A549 (cell line): ENCODE data around the gene CRADD. TPM values are rescaled to one million over a fixed set of nuclear protein-coding genes. Genes with fewer than 3 reads are reported as not detected.

Source experiments
- ATAC-seq, 2 experiments: fragments of 200-7000 bp in 1 of 2; fragments of >200 bp in 1 of 2; cut with Nextera tagmentation in 1 of 2; cut with Tn5 transposase in 1 of 2; 3 replicates each; pipeline versions ENCODE4 v1.8.0 to v1.9.1; 2018 to 2020; ENCODE audit warnings: mild to moderate bottlenecking in 1 of 2, moderate library complexity in 1 of 2
- CTCF ChIA-PET: fragments of 300-600 bp; sonication (Branson Sonifier 250); formaldehyde crosslinking; extraction: SDS; loops from one replicate; lab custom pipeline; 2021; ENCODE audit warnings: antibody characterized with exemption, inconsistent platforms; lab: Yijun Ruan, JAX
- POLR2A ChIA-PET: fragments of 350-600 bp; formaldehyde crosslinking; extraction: SDS; loops from one replicate; lab custom pipeline; 2021; ENCODE audit warnings: antibody characterized with exemption, inconsistent platforms; lab: Yijun Ruan, JAX
- DNase-seq, 2 experiments: peaks; one replicate each; pipeline versions ENCODE4 v3.0.0 to v3.0.0-alpha.2; 2011 to 2016; ENCODE audit warnings: low read depth in 1 of 2, low spot score in 1 of 2
- FAIRE-seq: peaks from 2 replicates; lab custom pipeline; 2011; peaks lifted over from hg19 to GRCh38; lab: Jason Lieb, UNC
- H3K27ac ChIP-seq, 2 experiments: fragments of >200 bp; sonication (Bioruptor Twin); formaldehyde crosslinking; 3 replicates each; pipeline ENCODE4 v1.5.1; 2016 to 2017
- H3K4me1 ChIP-seq: fragments of >200 bp; sonication (Bioruptor Twin); formaldehyde crosslinking; 3 replicates; pipeline ENCODE4 v1.6.1; 2016
- H3K4me2 ChIP-seq: fragments of >200 bp; sonication (Bioruptor Twin); formaldehyde crosslinking; 3 replicates; pipeline ENCODE4 v1.6.1; 2016
- H3K4me3 ChIP-seq: fragments of >200 bp; sonication (Bioruptor Twin); formaldehyde crosslinking; 3 replicates; pipeline ENCODE4 v1.5.1; 2016
- H3K9me3 ChIP-seq: fragments of >200 bp; sonication (Bioruptor Twin); formaldehyde crosslinking; 3 replicates; pipeline ENCODE4 v1.6.1; 2016
- ATOH8 ChIP-seq: fragments of 250-450 bp; sonication (Bioruptor Pico); IDR thresholded peaks from 2 replicates; pipeline ENCODE4 v1.5.0; 2020; ENCODE audit warnings: low read depth, mild to moderate bottlenecking, moderate library complexity
- BHLHE40 ChIP-seq: IDR thresholded peaks from 2 replicates; pipeline ENCODE4 v1.6.1; 2012; ENCODE audit warnings: low read depth, low read length, inconsistent platforms
- CEBPB ChIP-seq, 2 experiments: fragments of >200 bp in 1 of 2; sonication (Bioruptor Twin) in 1 of 2; formaldehyde crosslinking in 1 of 2; IDR thresholded peaks; 2 replicates each; pipeline ENCODE4 v1.6.1; 2012 to 2016
- CHD4 ChIP-seq: fragments of 200-600 bp; sonication (generic); IDR thresholded peaks from 2 replicates; pipeline ENCODE4 v1.6.1; 2016; ENCODE audit warnings: antibody characterized with exemption, mild to moderate bottlenecking, borderline replicate concordance
- CTCF ChIP-seq: fragments of >200 bp; sonication (Bioruptor Twin); formaldehyde crosslinking; IDR thresholded peaks from 3 replicates; pipeline ENCODE4 v1.5.1; 2016
- E2F6 ChIP-seq: IDR thresholded peaks from 2 replicates; pipeline ENCODE4 v1.6.1; 2012; ENCODE audit warnings: low read depth, borderline replicate concordance
- EHMT2 ChIP-seq: fragments of 200-600 bp; sonication (generic); IDR thresholded peaks from 2 replicates; pipeline ENCODE4 v1.6.1; 2016; ENCODE audit warnings: antibody characterized with exemption, low read depth, mild to moderate bottlenecking, moderate library complexity
- ELK1 ChIP-seq: fragments of 150-350 bp; IDR thresholded peaks from 2 replicates; pipeline ENCODE4 v1.6.1; 2014; ENCODE audit warnings: low read depth, mild to moderate bottlenecking, low read length
- FOXS1 ChIP-seq: fragments of 250-450 bp; sonication (Bioruptor Pico); IDR thresholded peaks from 2 replicates; pipeline ENCODE4 v1.5.0; 2020; ENCODE audit warnings: mild to moderate bottlenecking, moderate library complexity
- HOXB13 ChIP-seq: fragments of 250-450 bp; sonication (Bioruptor Pico); IDR thresholded peaks from 2 replicates; pipeline ENCODE4 v1.5.0; 2020; ENCODE audit warnings: low read depth, mild to moderate bottlenecking, moderate library complexity
- KDM5A ChIP-seq: fragments of 200-600 bp; sonication (generic); IDR thresholded peaks from 2 replicates; pipeline ENCODE4 v1.6.1; 2016; ENCODE audit warnings: antibody characterized with exemption, mild to moderate bottlenecking
- MAZ ChIP-seq: fragments of 150-350 bp; IDR thresholded peaks from 2 replicates; pipeline ENCODE4 v1.6.1; 2014; ENCODE audit warnings: antibody characterized with exemption, low read depth, low read length, borderline replicate concordance
- NFE2L2 ChIP-seq: fragments of 150-350 bp; conservative IDR thresholded peaks from 2 replicates; pipeline ENCODE4 v1.6.1; 2014; ENCODE audit warnings: low read length
- PHF8 ChIP-seq: fragments of 200-600 bp; sonication (generic); IDR thresholded peaks from 2 replicates; pipeline ENCODE4 v1.6.1; 2016; ENCODE audit warnings: low read depth, mild to moderate bottlenecking, antibody characterized with exemption, moderate library complexity, borderline replicate concordance
- RARB ChIP-seq: fragments of 250-450 bp; sonication (Bioruptor Pico); IDR thresholded peaks from 2 replicates; pipeline ENCODE4 v1.8.0; 2021; ENCODE audit warnings: mild to moderate bottlenecking, moderate library complexity
- SMC3 ChIP-seq: fragments of >200 bp; sonication (Bioruptor Twin); formaldehyde crosslinking; IDR thresholded peaks from 3 replicates; pipeline ENCODE4 v1.6.1; 2018; ENCODE audit warnings: inconsistent platforms
- TFCP2L1 ChIP-seq: fragments of 250-450 bp; sonication (Bioruptor Pico); IDR thresholded peaks from 2 replicates; pipeline ENCODE4 v1.5.0; 2021; ENCODE audit warnings: mild to moderate bottlenecking
- TP53 ChIP-seq: fragments of 250-450 bp; sonication (Bioruptor Pico); IDR thresholded peaks from 2 replicates; pipeline ENCODE4 v1.5.0; 2021; ENCODE audit warnings: mild to moderate bottlenecking, moderate library complexity
- ZNF302 ChIP-seq: fragments of 250-450 bp; sonication (Bioruptor Pico); IDR thresholded peaks from 2 replicates; pipeline ENCODE4 v1.9.0; 2021; ENCODE audit warnings: inconsistent platforms, mild to moderate bottlenecking, moderate library complexity
- WGBS: methylation state at CpG from one replicate; pipeline ENCODE4 v1.1.6; 2017; ENCODE audit errors: missing lambda C conversion rate; 5-methylcytosine and 5-hydroxymethylcytosine counted together
- polyA plus RNA-seq, 4 experiments: library from polyadenylated mRNA; depleted of rRNA in 3 of 4; stranded (reverse); fragments of >200 nt; fragmentation: RNase III in 1 of 4; extraction: RNeasy Plus Mini Kit Qiagen cat#74134 plus additional on column Dnase treatment in 1 of 4; gene quantifications; 2 replicates in 3 of 4; 3 replicates in 1 of 4; pipeline ENCODE4 v1.2.3, GENCODE V29; 2011 to 2017

The CRADD gene
- polyA plus RNA-seq, 2 of the 4 experiments (the other 2 are of a cell fraction), result 13.2 to 23.0 TPM

- no peak for TF ChIP-seq CTCF
- TF ChIP-seq SMC3, result no peak
- no peak for TF ChIP-seq KDM5A
These were observed 19.3 kb downstream of the CRADD start (continued) for GRCh38 chr12:93696462-93696861.

- Histone ChIP-seq H3K4me2 (peak overlapping the region; percentile 25), H3K4me1 (peaks cover 39% of the 10 kb centered on the region), H3K9me3 (no peaks in the 10 kb centered on the region), H3K27ac (peak overlapping the region in 1 of 2 experiments; percentile 65; a peak in 2 of 6 replicates), H3K4me3 (no peak overlapping the region)
- CTCF ChIA-PET, result interaction anchor here (0.6 to 1.8 kb wide), 4 partner anchors 10 to 532 kb away, joined by 3 to 6 read pairs (median 4); no protein-coding TSS in a partner anchor
- TF ChIP-seq FOXS1 (no peak), TFCP2L1 (CRISPR knock-in tag) (no peak), MAZ (no peak), CTCF (no peak), TP53 (CRISPR knock-in tag) (no peak), HOXB13 (no peak), CEBPB (IDR thresholded peaks at IDR 0.05) (no peak; a peak in 1 of 4 replicates), RARB (CRISPR knock-in tag) (no peak), NFE2L2 (no peak), EHMT2 (no peak), CHD4 (no peak), BHLHE40 (no peak), ELK1 (no peak), ZNF302 (CRISPR knock-in tag) (no peak), ATOH8 (CRISPR knock-in tag) (no peak), E2F6 (no peak), PHF8 (no peak)
- ATAC-seq (no peak), DNase-seq (no peak), FAIRE-seq (no peak)
- POLR2A ChIA-PET, result interaction anchor here (0.5 to 1.6 kb wide), 3 partner anchors 22 to 127 kb away, joined by 3 to 4 read pairs (median 3); partner anchors contain the start of gene CRADD
- 51% methylated on average over 3 of the region's 3 CpGs for WGBS
These were observed 21.3 kb downstream of the CRADD start for GRCh38 chr12:93698307-93699092.
